ENCODE data around the gene RALGAPA2. TPM values are rescaled to one million over a fixed set of nuclear protein-coding genes. Genes with fewer than 3 reads are reported as not detected.

The RALGAPA2 gene
- total RNA-seq, 1 experiment from 2014 or later, result 9.8 TPM

GRCh38 chr20:20364593-20365479 is 347.6 kb downstream of the RALGAPA2 start:
- H3F3A ChIP-seq (ENCODE audit: low read length, unreplicated experiment), result no peaks in the 10 kb centered on the region
- intact Hi-C loops (cut with micrococcal nuclease), result loop anchor here (5.0 kb wide), 1 partner anchor 87 kb away; no protein-coding TSS in a partner anchor
- H3K4me2 ChIP-seq (ENCODE audit: low read length), result no peak overlapping the region
- H4K20me1 ChIP-seq (ENCODE audit: low read length), result no peaks in the 10 kb centered on the region
- H3K4me3 ChIP-seq (ENCODE audit: low read length), result no peak overlapping the region
- DNase-seq (no peak), ATAC-seq (no peak)
- no peaks in the 10 kb centered on the region for H3K79me2 ChIP-seq (ENCODE audit: low read length)
- H3K9me3 ChIP-seq (ENCODE audit: low read length), result no peaks in the 10 kb centered on the region
- H3K9ac ChIP-seq (ENCODE audit: low read length), result no peak overlapping the region
- POLR2A ChIA-PET (ENCODE audit: unreplicated experiment), result no interaction called here
- no peaks in the 10 kb centered on the region for H3K36me3 ChIP-seq (ENCODE audit: low read depth, low read length)
- H3K27ac ChIP-seq (ENCODE audit: low read length), result no peak overlapping the region
- H3K27me3 ChIP-seq (ENCODE audit: low read length), result peaks cover 74% of the 10 kb centered on the region
- peaks cover 5% of the 10 kb centered on the region; the same call in 1 of the 2 replicates for H3K4me1 ChIP-seq (ENCODE audit: insufficient read depth, low read length)
- BruUV-seq (replicated peaks), result no TSS peak
- no peak overlapping the region for H2AFZ ChIP-seq (ENCODE audit: low read length)
- no peaks in the 10 kb centered on the region for H3K9me2 ChIP-seq (replicated peaks; ENCODE audit: low read length)
- TF ChIP-seq EZH2 (IDR thresholded peaks at IDR 0.05; ENCODE audit: low read length, unreplicated experiment), result no peak
- no peak for TF ChIP-seq EZH2phosphoT487 (IDR thresholded peaks at IDR 0.05; ENCODE audit: borderline replicate concordance, low read length)
- TF ChIP-seq, protein P1, sequence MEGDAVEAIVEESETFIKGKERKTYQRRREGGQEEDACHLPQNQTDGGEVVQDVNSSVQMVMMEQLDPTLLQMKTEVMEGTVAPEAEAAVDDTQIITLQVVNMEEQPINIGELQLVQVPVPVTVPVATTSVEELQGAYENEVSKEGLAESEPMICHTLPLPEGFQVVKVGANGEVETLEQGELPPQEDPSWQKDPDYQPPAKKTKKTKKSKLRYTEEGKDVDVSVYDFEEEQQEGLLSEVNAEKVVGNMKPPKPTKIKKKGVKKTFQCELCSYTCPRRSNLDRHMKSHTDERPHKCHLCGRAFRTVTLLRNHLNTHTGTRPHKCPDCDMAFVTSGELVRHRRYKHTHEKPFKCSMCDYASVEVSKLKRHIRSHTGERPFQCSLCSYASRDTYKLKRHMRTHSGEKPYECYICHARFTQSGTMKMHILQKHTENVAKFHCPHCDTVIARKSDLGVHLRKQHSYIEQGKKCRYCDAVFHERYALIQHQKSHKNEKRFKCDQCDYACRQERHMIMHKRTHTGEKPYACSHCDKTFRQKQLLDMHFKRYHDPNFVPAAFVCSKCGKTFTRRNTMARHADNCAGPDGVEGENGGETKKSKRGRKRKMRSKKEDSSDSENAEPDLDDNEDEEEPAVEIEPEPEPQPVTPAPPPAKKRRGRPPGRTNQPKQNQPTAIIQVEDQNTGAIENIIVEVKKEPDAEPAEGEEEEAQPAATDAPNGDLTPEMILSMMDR (conservative IDR thresholded peaks at IDR 0.05; ENCODE audit: low read depth, low read length), result no peak
- CTCF ChIA-PET, result no interaction called here

GRCh38 chr20:20363799-20364592 is 348.4 kb downstream of the RALGAPA2 start:
- H3K36me3 ChIP-seq (ENCODE audit: low read depth, low read length), result no peaks in the 10 kb centered on the region
- no peak overlapping the region for H3K9ac ChIP-seq (ENCODE audit: low read length)
- no peak for ATAC-seq
- ChIA-PET CTCF (no interaction called here), POLR2A (ENCODE audit: unreplicated experiment) (no interaction called here)
- BruUV-seq (replicated peaks), result no TSS peak
- DNase-seq, result no peak
- H3K4me2 ChIP-seq (ENCODE audit: low read length), result peak overlapping the region; percentile 40
- H3K4me3 ChIP-seq (ENCODE audit: low read length), result peak overlapping the region; percentile 23; the same call in 1 of the 2 replicates
- no peaks in the 10 kb centered on the region for H3F3A ChIP-seq (ENCODE audit: low read length, unreplicated experiment)
- peaks cover 66% of the 10 kb centered on the region for H3K27me3 ChIP-seq (ENCODE audit: low read length)
- peaks cover 5% of the 10 kb centered on the region; the same call in 1 of the 2 replicates for H3K4me1 ChIP-seq (ENCODE audit: insufficient read depth, low read length)
- no peak overlapping the region for H2AFZ ChIP-seq (ENCODE audit: low read length)
- intact Hi-C loops (cut with micrococcal nuclease), result loop anchor here (5.0 kb wide), 1 partner anchor 88 kb away; no protein-coding TSS in a partner anchor
- TF ChIP-seq EZH2 (IDR thresholded peaks at IDR 0.05; ENCODE audit: low read length, unreplicated experiment) (peak; percentile 93), EZH2phosphoT487 (IDR thresholded peaks at IDR 0.05; ENCODE audit: borderline replicate concordance, low read length) (peak; percentile 44; the same call in 1 of the 2 replicates)
- TF ChIP-seq, protein P1 (conservative IDR thresholded peaks at IDR 0.05; ENCODE audit: low read depth, low read length), result no peak
- no peaks in the 10 kb centered on the region for H3K9me3 ChIP-seq (ENCODE audit: low read length)
- H3K9me2 ChIP-seq (replicated peaks; ENCODE audit: low read length), result no peaks in the 10 kb centered on the region
- H3K79me2 ChIP-seq (ENCODE audit: low read length), result no peaks in the 10 kb centered on the region
- H3K27ac ChIP-seq (ENCODE audit: low read length), result no peak overlapping the region
- no peaks in the 10 kb centered on the region for H4K20me1 ChIP-seq (ENCODE audit: low read length)
